Erythroblast (primary cell): ENCODE results near the gene PIAS2.

Source experiments
- GATA1 ChIP-seq: IDR thresholded peaks from 2 replicates; pipeline ENCODE4 v1.6.1; 2011; ENCODE audit warnings: low read depth, mild to moderate bottlenecking, control low read depth, low read length, moderate library complexity
- POLR2A ChIP-seq: IDR thresholded peaks from 2 replicates; pipeline ENCODE4 v1.6.1; 2011; ENCODE audit warnings: mild to moderate bottlenecking, low read length

- TF ChIP-seq POLR2A = no peak
- no peak for TF ChIP-seq GATA1
These were observed 49.8 kb downstream of the PIAS2 start for GRCh38 chr18:46867367-46868143.
